MCF 10A (cell line): ENCODE measurements around the gene ACIN1. TPM values are rescaled to one million over a fixed set of nuclear protein-coding genes. Genes with fewer than 3 reads are reported as not detected.
A peak's percentile ranks its signal among the peaks of the same experiment; 100 is the strongest.

Experiments
- BruUV-seq: library from RNA; stranded (reverse); fragments of 400-500 nt; replicated peaks from 2 replicates; lab custom pipeline; 2021; lab: Mats Ljungman, UMichigan
- CTCF ChIA-PET: fragments of 300-600 bp; sonication (Branson Sonifier 250); formaldehyde crosslinking; extraction: SDS; loops from one replicate; lab custom pipeline; 2021; ENCODE audit warnings: antibody characterized with exemption, inconsistent platforms; lab: Yijun Ruan, JAX
- POLR2A ChIA-PET: fragments of 300-600, 350-650 bp; sonication (Branson Sonifier 250); formaldehyde crosslinking; extraction: SDS; loops from one replicate; lab custom pipeline; 2020; ENCODE audit warnings: antibody characterized with exemption, inconsistent platforms; lab: Yijun Ruan, JAX
- DNase-seq: peaks from one replicate; pipeline ENCODE4 v3.0.0-alpha.2; 2018; ENCODE audit not compliant: unreplicated experiment
- H3K27ac Mint-ChIP-seq: one replicate; pipeline ENCODE4 v1.8.0; 2022; ENCODE audit warnings: mild to moderate bottlenecking, low read depth, mixed read lengths; ENCODE audit not compliant: unreplicated experiment
- H3K27me3 Mint-ChIP-seq: one replicate; pipeline ENCODE4 v1.8.0; 2022; ENCODE audit warnings: mixed read lengths; ENCODE audit not compliant: insufficient read depth, unreplicated experiment
- H3K36me3 Mint-ChIP-seq: one replicate; pipeline ENCODE4 v1.8.0; 2022; ENCODE audit warnings: mild to moderate bottlenecking, moderate library complexity, mixed read lengths; ENCODE audit not compliant: insufficient read depth, unreplicated experiment
- H3K4me1 Mint-ChIP-seq: one replicate; pipeline ENCODE4 v1.8.0; 2022; ENCODE audit warnings: mixed read lengths; ENCODE audit not compliant: insufficient read depth, unreplicated experiment
- H3K4me3 Mint-ChIP-seq: one replicate; pipeline ENCODE4 v1.8.0; 2022; ENCODE audit warnings: mild to moderate bottlenecking, moderate library complexity, mixed read lengths; ENCODE audit not compliant: unreplicated experiment
- H3K9me3 Mint-ChIP-seq: one replicate; pipeline ENCODE4 v1.8.0; 2022; ENCODE audit warnings: mixed read lengths; ENCODE audit not compliant: unreplicated experiment
- intact Hi-C: fragments of 100-400 bp; cut with micrococcal nuclease; formaldehyde crosslinking; loops from 2 replicates; pipeline ENCODE4 v1.14.1; 2022
- total RNA-seq: library from RNA; stranded (reverse); gene quantifications from 2 replicates; pipeline ENCODE4 v1.2.3, GENCODE V29; 2022
- TF ChIP-seq, protein P1 (sequence below): fragments of 200-600 bp; IDR thresholded peaks from one replicate; pipeline ENCODE4 v1.8.0; 2022; ENCODE audit warnings: antibody characterized with exemption, mild to moderate bottlenecking; ENCODE audit not compliant: unreplicated experiment

Gene ACIN1
- total RNA-seq, 1 experiment from 2014 or later: 197 TPM

- peak overlapping the region; percentile 28 for H3K4me3 Mint-ChIP-seq
- DNase-seq: peak; percentile 46
- no peaks in the 10 kb centered on the region for H3K36me3 Mint-ChIP-seq
- H3K9me3 Mint-ChIP-seq: no peaks in the 10 kb centered on the region
- TF ChIP-seq, protein P1, sequence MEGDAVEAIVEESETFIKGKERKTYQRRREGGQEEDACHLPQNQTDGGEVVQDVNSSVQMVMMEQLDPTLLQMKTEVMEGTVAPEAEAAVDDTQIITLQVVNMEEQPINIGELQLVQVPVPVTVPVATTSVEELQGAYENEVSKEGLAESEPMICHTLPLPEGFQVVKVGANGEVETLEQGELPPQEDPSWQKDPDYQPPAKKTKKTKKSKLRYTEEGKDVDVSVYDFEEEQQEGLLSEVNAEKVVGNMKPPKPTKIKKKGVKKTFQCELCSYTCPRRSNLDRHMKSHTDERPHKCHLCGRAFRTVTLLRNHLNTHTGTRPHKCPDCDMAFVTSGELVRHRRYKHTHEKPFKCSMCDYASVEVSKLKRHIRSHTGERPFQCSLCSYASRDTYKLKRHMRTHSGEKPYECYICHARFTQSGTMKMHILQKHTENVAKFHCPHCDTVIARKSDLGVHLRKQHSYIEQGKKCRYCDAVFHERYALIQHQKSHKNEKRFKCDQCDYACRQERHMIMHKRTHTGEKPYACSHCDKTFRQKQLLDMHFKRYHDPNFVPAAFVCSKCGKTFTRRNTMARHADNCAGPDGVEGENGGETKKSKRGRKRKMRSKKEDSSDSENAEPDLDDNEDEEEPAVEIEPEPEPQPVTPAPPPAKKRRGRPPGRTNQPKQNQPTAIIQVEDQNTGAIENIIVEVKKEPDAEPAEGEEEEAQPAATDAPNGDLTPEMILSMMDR: no peak
- peak overlapping the region; percentile 83 for H3K27ac Mint-ChIP-seq
- H3K4me1 Mint-ChIP-seq: peaks cover 45% of the 10 kb centered on the region
- ChIA-PET CTCF (interaction anchor here (0.6 to 5.8 kb wide), 17 partner anchors 12 to 100 kb away, joined by 3 to 39 read pairs (median 3); partner anchors contain the start of gene RNF212B), POLR2A (interaction anchor here (0.8 to 3.4 kb wide), 17 partner anchors 8 to 419 kb away, joined by 3 to 18 read pairs (median 6); partner anchors contain the start of genes AJUBA and SLC7A8)
- intact Hi-C loops: no loop called here
- BruUV-seq: no TSS peak
- no peaks in the 10 kb centered on the region for H3K27me3 Mint-ChIP-seq
These were observed 43.0 kb upstream of the ACIN1 start for GRCh38 chr14:23137813-23138535.

DNA sequence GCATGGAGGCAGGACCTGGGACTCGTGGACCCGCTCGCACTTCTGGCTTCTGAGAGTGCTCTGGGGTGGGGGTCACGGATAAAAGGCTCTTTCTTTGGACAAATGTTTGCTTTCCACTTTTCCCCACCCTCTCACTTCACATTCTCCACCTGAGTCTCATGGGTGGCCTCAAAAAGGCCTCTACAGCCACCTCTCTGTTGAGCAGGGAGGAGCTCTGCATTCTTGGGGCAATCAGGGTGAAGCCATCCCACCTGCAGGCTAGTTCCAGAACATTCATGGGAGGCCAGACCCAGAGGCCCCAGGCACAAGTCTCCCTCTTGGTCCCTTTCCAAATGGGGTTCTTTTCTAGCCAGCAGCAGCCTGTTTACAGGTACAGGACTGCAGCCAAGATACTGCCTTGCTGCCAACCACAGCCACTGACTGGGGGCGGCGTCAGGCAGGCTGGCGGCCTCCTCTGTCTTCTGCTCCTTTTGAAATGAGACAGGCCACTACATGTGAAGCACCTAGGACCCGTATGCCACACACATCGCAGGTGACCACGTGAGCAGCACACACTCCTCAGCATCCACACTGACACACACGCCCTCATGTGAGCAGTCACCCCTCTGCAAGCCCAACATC, 42.4 kb upstream of the ACIN1 start:
- BruUV-seq: no TSS peak
- Mint-ChIP-seq H3K27me3 (no peaks in the 10 kb centered on the region), H3K27ac (peak overlapping the region; percentile 83), H3K9me3 (no peaks in the 10 kb centered on the region), H3K4me1 (peaks cover 42% of the 10 kb centered on the region), H3K4me3 (peak overlapping the region; percentile 28), H3K36me3 (no peaks in the 10 kb centered on the region)
- intact Hi-C loops: no loop called here
- POLR2A ChIA-PET: interaction anchor here (0.9 to 3.4 kb wide), 11 partner anchors 8 to 164 kb away, joined by 3 to 18 read pairs (median 6); partner anchors contain the start of gene SLC7A8
- CTCF ChIA-PET: interaction anchor here (0.6 to 5.8 kb wide), 12 partner anchors 13 to 71 kb away, joined by 3 to 39 read pairs (median 4); no protein-coding TSS in a partner anchor
- TF ChIP-seq, protein P1: no peak
- peak; percentile 83 for DNase-seq

DNA sequence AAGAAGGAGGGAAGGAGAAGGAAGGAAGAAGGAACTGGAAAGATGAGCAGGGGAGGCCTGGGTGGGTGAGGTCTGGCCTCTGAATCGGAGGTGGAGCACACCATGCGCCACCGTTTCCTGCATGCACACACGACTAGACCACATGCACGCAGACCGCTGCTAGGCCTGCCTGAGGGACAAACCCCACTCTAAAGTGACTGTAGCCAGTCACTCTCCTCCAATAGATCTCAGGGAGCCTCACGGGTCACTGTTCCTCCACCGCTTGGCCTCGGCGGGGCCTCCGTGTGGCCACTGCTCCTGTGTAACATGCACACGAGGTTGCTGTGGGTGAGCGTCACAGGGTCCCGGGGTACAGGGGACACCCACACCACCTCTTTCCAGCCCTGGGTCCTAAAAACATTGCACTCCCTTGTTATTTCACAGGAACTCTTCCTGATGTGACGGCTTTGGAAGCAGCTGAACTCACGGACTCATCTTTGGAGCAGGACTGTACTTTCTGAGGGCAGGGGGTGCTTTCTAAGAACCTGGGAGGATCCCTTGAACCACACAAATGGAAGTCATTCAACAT, 41.7 kb upstream of the ACIN1 start:
- H3K27ac Mint-ChIP-seq: peak overlapping the region; percentile 7
- peaks cover 35% of the 10 kb centered on the region for H3K4me1 Mint-ChIP-seq
- H3K9me3 Mint-ChIP-seq: no peaks in the 10 kb centered on the region
- DNase-seq: no peak
- TF ChIP-seq, protein P1: no peak
- CTCF ChIA-PET: interaction anchor here (0.6 to 2.3 kb wide), 7 partner anchors 8 to 608 kb away, joined by 3 to 12 read pairs (median 3); no protein-coding TSS in a partner anchor
- H3K4me3 Mint-ChIP-seq: no peak overlapping the region
- no peaks in the 10 kb centered on the region for H3K27me3 Mint-ChIP-seq
- intact Hi-C loops: no loop called here
- POLR2A ChIA-PET: interaction anchor here (0.7 to 3.4 kb wide), 7 partner anchors 9 to 732 kb away, joined by 3 to 18 read pairs (median 6); partner anchors contain the start of gene SLC7A8
- BruUV-seq: no TSS peak
- H3K36me3 Mint-ChIP-seq: no peaks in the 10 kb centered on the region
